AG09319 (cell line): ENCODE measurements around the gene WFDC8.

ENCODE experiments used
- DNase-seq: peaks from one replicate; pipeline ENCODE4 v3.0.0-alpha.2; 2010; ENCODE audit warnings: low read depth; ENCODE audit errors: extremely low read depth
- TF ChIP-seq, protein P1 (sequence below): IDR thresholded peaks from 2 replicates; pipeline ENCODE4 v1.5.1; 2011; ENCODE audit warnings: low read depth, mild to moderate bottlenecking, inconsistent platforms, low read length, moderate library complexity

WFDC8 gene

DNA sequence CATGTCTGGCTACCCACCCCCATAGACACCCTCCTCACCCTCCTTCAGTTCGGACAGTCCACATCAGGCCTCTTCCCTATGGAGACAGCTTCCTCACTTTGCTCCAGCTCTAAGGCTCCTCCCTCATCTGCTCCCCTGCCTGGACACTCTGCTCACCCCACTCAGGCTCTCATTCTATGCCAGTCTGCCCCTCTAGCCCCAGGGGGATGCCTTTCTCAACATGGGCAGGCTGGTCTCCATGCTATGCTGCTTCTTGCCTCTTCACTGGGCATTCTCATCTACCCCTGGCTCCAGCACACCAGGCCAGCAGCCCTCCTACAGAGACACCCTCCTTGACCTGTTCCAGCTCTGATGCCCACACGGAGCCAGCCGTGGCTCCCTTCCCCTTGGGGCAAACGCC lies at the start of gene WFDC8:
TSS of gene WFDC8 (minus strand) at position 101 of the 400 bp plus-strand sequence. CDS start at position 64, 37 bp downstream.
- DNase-seq: no peak
- TF ChIP-seq, protein P1, sequence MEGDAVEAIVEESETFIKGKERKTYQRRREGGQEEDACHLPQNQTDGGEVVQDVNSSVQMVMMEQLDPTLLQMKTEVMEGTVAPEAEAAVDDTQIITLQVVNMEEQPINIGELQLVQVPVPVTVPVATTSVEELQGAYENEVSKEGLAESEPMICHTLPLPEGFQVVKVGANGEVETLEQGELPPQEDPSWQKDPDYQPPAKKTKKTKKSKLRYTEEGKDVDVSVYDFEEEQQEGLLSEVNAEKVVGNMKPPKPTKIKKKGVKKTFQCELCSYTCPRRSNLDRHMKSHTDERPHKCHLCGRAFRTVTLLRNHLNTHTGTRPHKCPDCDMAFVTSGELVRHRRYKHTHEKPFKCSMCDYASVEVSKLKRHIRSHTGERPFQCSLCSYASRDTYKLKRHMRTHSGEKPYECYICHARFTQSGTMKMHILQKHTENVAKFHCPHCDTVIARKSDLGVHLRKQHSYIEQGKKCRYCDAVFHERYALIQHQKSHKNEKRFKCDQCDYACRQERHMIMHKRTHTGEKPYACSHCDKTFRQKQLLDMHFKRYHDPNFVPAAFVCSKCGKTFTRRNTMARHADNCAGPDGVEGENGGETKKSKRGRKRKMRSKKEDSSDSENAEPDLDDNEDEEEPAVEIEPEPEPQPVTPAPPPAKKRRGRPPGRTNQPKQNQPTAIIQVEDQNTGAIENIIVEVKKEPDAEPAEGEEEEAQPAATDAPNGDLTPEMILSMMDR: no peak

DNA sequence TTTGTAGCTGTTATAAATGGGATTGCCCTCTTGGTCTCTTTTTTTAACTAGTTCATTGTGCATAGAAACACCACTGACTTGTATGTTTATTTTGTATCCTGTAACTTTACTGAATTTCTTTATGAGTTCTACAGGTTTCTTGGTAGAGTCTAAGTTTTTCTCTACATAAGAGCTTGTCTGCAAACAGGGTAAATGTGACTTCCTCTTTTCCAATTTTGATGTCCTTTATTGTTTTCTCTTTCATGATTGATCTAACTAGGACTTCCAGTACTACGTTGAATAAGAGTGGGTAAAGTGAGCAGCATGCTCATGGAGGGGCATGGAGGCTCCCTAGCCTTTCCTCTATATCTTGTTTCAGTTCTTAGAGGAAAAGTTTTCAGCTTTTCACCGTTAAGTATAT lies 47.5 kb upstream of the WFDC8 start:
- DNase-seq: no peak

DNA sequence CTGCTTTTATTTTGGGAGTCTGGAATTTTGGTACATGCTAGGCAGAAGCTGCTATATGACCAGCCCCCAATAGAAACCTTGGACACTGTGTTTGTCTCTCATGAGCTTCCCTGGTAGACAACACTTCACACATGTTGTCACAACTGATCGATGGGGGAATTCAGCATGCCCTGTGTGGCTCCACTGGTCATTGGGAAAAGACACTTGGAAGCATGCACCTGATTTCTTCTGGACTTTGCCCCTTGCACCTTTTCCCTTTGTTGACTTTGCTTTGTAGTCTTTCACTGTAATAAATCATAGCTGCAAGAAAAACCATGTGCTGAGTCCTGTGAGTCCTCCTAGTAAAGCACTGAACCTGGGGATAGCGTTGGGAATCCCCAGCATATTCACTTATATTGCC lies 42.5 kb upstream of the WFDC8 start:
- no peak for DNase-seq
- TF ChIP-seq, protein P1: no peak

More for the DNA sequence above, 47.5 kb upstream of the WFDC8 start:
- TF ChIP-seq, protein P1: no peak

DNA sequence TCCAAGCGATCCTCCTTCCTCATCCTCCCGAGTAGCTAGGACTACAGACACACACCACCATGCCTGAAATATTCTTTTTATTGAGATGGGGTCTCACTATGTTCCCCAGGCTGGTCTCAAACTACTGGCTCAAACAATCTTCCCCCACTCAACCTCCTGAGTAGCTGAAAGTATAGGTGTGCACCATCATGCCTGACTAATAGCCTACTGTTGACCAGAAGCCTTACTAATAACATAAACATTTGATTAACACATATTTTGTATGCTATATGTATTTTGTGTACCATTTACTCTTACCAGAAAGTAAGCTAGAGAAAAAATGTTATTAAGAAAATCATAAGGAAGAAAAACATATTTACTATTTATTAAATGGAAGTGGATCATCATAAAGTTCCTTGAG lies 38.5 kb upstream of the WFDC8 start:
- no peak for DNase-seq
- TF ChIP-seq, protein P1: no peak

DNA sequence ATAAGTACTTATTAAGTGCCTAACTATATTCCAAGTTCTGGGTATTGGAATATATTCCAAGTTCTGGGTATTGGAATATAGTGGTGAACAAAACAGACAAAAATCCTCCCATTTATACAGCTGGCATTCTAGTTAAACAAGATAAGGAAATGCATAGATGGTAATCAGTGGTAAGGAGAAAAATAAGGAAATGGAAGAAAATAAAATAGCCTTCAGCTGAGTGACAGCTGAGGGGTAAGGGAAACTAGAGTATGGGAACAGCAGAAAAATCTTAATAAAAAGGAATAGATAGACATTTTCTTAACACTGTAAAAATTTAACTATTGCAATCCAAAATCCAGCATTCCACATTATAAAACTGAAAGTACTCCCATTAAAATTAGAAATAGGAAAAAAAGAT lies 33.2 kb upstream of the WFDC8 start:
- no peak for DNase-seq
- TF ChIP-seq, protein P1: no peak

DNA sequence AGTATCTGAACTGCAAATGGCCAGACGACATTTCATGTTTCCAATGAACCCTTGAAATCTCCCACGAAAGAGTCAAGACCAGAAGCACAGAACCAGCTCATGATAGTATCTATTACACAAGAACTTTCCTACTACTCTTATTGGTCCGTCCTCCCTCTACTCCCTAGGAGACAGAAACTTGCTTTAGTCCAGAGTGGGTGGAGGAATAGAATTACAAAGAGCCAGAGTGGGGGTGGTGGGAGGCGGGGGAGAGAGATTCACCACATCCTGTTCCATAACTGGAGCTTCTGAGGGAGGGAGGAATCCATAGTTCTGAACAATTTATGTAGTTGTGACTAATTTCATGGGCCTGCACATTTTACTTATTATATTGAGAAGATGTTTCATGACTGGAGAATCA lies 32.0 kb upstream of the WFDC8 start:
- TF ChIP-seq, protein P1: no peak
- peak; percentile 29 for DNase-seq

DNA sequence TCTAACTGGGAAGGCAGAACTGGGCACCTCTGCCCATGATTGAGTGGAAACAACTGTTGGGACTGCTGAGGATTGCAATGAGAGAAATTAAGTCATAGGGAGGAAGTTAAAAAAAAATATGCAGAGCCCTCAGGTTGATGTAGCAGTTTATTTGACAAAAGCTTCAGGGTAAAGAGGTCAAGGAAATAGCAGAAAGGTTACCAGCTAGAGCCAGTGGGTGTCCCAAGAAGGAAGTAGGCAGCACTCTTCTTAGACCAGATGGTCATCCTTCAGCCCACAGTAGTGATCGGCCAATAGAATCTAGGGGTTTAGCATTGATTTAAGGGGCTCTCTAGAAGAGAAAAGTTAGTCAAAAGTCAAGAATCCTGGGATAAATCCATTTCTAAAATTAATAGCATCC lies 28.7 kb upstream of the WFDC8 start:
- DNase-seq: no peak
- TF ChIP-seq, protein P1: no peak
